Measurements from ENCODE around the gene CHST5. TPM values are rescaled to one million over a fixed set of nuclear protein-coding genes. Genes with fewer than 3 reads are reported as not detected.
"Not testable (repeated sequence)": the region's sequence is repeated elsewhere in the genome, so short reads cannot be mapped to it uniquely, and the experiment has no call there.

The CHST5 gene
- polyA plus RNA-seq, 3 donors, result not detected

DNA sequence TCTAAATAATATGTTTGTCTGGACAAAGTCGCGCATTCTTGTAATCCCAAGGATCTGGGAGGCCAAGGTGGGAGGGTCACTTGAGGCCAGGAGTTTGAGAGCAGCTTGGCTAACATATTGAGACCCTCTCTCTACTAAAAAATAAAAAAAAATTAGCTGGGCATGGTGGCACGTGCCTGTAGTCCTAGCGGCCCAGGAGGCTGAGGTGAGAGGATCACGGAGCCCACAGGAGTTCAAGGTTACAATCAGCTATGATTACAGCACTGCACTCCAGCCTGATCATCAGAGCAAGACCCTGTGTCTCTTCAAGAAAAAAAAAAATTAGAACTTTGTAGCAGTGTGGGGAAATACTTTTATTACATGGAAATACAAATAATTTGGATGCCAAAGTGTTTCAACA lies 34.5 kb downstream of the CHST5 start:
- Histone ChIP-seq H3K27ac (ENCODE audit: low read depth in 1 of 2, low read length in 2 of 2) (no peak overlapping the region), H3K4me3 (replicated peaks in 1 of 3; ENCODE audit: low read depth in 2 of 3, low read length in 3 of 3) (no peak overlapping the region), H3K4me2 (replicated peaks; ENCODE audit: extremely low read depth, low read length, poor library complexity, severe bottlenecking) (no peak overlapping the region), H2AFZ (ENCODE audit: insufficient read depth, low read depth, low read length, poor library complexity, severe bottlenecking) (no peak overlapping the region), H3K9ac (ENCODE audit: insufficient read depth, low read length, poor library complexity, severe bottlenecking) (no peak overlapping the region), H3K27me3 (ENCODE audit: control insufficient read depth in 2 of 2, insufficient read depth in 2 of 2, low read length in 2 of 2) (peaks cover 0 to 7% of the 10 kb centered on the region in 2 donors), H4K20me1 (ENCODE audit: insufficient read depth, low read length) (no peaks in the 10 kb centered on the region), H3K36me3 (replicated peaks in 1 of 2; ENCODE audit: control insufficient read depth in 1 of 2, insufficient read depth in 2 of 2, low read length in 2 of 2) (no peaks in the 10 kb centered on the region), H3K4me1 (ENCODE audit: control insufficient read depth in 1 of 2, insufficient read depth in 2 of 2, low read length in 2 of 2) (peaks cover 10 to 12% of the 10 kb centered on the region in 2 donors), H3K79me2 (ENCODE audit: insufficient read depth, low read length) (no peaks in the 10 kb centered on the region), H3K9me3 (replicated peaks in 1 of 2; ENCODE audit: control insufficient read depth in 1 of 2, insufficient read depth in 1 of 2, low read length in 2 of 2) (no peaks in the 10 kb centered on the region)
- H3K27ac Mint-ChIP-seq, result no peak overlapping the region
- H3K4me3 Mint-ChIP-seq, result no peak overlapping the region
- peaks cover 9% of the 10 kb centered on the region for H3K4me1 Mint-ChIP-seq
- H3K27me3 Mint-ChIP-seq (ENCODE audit: low read depth in 3 of 3), result peaks cover 11 to 22% (median 12%) of the 10 kb centered on the region in 3 donors
- no peak for DNase-seq
- intact Hi-C loops (cut with micrococcal nuclease), result no loop called here
- H3K36me3 Mint-ChIP-seq, result no peaks in the 10 kb centered on the region
- no peaks in the 10 kb centered on the region for H3K9me3 Mint-ChIP-seq
- TF ChIP-seq, protein P1, sequence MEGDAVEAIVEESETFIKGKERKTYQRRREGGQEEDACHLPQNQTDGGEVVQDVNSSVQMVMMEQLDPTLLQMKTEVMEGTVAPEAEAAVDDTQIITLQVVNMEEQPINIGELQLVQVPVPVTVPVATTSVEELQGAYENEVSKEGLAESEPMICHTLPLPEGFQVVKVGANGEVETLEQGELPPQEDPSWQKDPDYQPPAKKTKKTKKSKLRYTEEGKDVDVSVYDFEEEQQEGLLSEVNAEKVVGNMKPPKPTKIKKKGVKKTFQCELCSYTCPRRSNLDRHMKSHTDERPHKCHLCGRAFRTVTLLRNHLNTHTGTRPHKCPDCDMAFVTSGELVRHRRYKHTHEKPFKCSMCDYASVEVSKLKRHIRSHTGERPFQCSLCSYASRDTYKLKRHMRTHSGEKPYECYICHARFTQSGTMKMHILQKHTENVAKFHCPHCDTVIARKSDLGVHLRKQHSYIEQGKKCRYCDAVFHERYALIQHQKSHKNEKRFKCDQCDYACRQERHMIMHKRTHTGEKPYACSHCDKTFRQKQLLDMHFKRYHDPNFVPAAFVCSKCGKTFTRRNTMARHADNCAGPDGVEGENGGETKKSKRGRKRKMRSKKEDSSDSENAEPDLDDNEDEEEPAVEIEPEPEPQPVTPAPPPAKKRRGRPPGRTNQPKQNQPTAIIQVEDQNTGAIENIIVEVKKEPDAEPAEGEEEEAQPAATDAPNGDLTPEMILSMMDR (IDR thresholded peaks at IDR 0.05), result no peak
- 96% methylated on average over 3 of the region's 5 CpGs for WGBS (ENCODE audit: insufficient coverage)

DNA sequence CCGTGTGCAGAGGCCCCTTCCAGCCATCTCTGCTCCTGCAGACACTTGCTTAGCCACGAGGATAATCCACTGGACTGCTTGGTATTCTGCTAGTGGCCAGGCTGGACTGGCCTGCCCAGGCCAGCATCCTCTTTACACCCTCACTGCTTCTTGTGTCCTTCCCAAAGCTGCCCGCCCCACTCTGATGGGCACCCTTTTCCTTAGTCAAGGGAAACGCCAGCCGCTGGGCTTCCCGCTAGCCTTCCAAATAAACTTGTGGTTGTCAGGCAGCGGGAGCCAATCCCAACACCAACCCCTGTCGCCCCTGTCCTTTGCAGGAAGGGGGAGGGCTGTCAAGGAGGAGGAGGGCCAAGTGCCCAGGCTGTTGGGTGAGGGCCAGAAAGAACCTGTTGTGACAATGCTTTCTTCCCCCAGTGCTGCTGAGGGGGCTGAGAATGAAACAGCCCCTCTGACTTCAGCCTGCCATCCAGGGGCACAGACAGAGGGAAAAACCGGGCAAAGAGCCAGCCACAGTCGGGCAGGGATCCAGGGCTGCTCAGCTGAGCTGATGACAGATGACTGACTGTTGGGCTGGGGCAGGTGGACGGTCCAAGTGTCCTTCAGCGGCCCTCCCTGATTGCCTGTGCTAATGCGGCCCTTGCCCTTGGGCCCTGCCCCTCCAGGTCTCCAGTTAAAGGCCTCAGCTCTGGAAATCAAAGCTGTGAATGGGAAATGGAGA lies 37.1 kb downstream of the CHST5 start:
- DNase-seq; H3K4me3 ChIP-seq (replicated peaks in 1 of 3; ENCODE audit: low read depth in 2 of 3, low read length in 3 of 3); H3K36me3 Mint-ChIP-seq; H3K9me3 Mint-ChIP-seq; intact Hi-C loops (cut with micrococcal nuclease); H3K4me2 ChIP-seq (replicated peaks; ENCODE audit: extremely low read depth, low read length, poor library complexity, severe bottlenecking); H3K4me1 Mint-ChIP-seq; H3K79me2 ChIP-seq (ENCODE audit: insufficient read depth, low read length); H3K4me3 Mint-ChIP-seq; H4K20me1 ChIP-seq (ENCODE audit: insufficient read depth, low read length); H3K9me3 ChIP-seq (replicated peaks in 1 of 2; ENCODE audit: control insufficient read depth in 1 of 2, insufficient read depth in 1 of 2, low read length in 2 of 2); H2AFZ ChIP-seq (ENCODE audit: insufficient read depth, low read depth, low read length, poor library complexity, severe bottlenecking); H3K27ac Mint-ChIP-seq; H3K27ac ChIP-seq (ENCODE audit: low read depth in 1 of 2, low read length in 2 of 2); H3K9ac ChIP-seq (ENCODE audit: insufficient read depth, low read length, poor library complexity, severe bottlenecking); H3K36me3 ChIP-seq (replicated peaks in 1 of 2; ENCODE audit: control insufficient read depth in 1 of 2, insufficient read depth in 2 of 2, low read length in 2 of 2): not testable (repeated sequence)
- WGBS (ENCODE audit: insufficient coverage), result no CpG with 5 or more reads among the region's 13 CpGs
- Histone ChIP-seq H3K27me3 (ENCODE audit: control insufficient read depth in 2 of 2, insufficient read depth in 2 of 2, low read length in 2 of 2) (peaks cover 11 to 29% of the 10 kb centered on the region in 2 donors), H3K4me1 (ENCODE audit: control insufficient read depth in 1 of 2, insufficient read depth in 2 of 2, low read length in 2 of 2) (peaks cover 5 to 10% of the 10 kb centered on the region in 2 donors)
- peaks cover 24 to 43% (median 38%) of the 10 kb centered on the region in 3 donors for H3K27me3 Mint-ChIP-seq (ENCODE audit: low read depth in 3 of 3)

Measured in CD14-positive monocyte (primary cell).